GM12865 (cell line): Measurements from ENCODE around the gene PSMG3.

Source experiments
- DNase-seq: peaks from one replicate; pipeline ENCODE4 v3.0.0; 2010; ENCODE audit warnings: low read depth
- H3K4me3 ChIP-seq: 2 replicates; pipeline ENCODE4 v1.5.1; 2011; ENCODE audit warnings: mild to moderate bottlenecking, low read depth, low read length, control low read depth
- TF ChIP-seq, protein P1 (sequence below): IDR thresholded peaks from 2 replicates; pipeline ENCODE4 v1.5.1; 2011; ENCODE audit warnings: low read length, control low read depth, low read depth, inconsistent platforms; ENCODE audit not compliant: insufficient read depth; ENCODE audit errors: missing control alignments

PSMG3 gene

DNA sequence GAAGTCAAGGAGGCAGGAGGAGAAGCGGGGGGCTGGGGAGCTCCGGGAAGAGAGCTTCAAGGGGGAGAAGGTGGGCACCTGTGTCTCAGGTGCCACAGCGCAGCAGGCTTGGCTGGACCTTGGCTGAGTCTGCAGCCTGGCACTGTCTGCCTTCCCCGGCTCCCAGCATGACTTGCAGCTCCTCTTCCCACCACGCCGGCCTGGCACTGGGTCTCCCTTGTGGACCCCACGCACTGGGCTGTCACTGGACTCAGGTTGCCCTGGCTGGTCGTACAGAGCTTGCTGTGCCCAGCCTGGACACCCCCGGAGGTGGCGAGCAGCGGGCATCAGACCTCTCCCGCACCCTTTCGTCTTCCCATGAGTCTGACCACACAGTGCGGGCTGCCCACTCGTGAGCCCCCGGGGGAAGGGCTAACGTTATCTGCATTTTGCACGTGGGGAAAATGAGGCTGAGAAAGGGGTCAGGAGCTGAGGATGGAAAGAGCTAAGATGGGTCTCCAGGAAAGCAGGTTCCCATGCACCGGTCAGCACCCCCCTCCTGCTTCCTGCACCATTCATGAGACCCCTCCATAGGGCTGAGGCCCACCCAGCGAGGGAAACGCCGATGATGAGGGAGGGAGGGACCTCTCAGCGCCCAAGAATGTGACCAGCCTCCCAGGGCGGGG is 40.3 kb upstream of the PSMG3 start:
- TF ChIP-seq, protein P1, sequence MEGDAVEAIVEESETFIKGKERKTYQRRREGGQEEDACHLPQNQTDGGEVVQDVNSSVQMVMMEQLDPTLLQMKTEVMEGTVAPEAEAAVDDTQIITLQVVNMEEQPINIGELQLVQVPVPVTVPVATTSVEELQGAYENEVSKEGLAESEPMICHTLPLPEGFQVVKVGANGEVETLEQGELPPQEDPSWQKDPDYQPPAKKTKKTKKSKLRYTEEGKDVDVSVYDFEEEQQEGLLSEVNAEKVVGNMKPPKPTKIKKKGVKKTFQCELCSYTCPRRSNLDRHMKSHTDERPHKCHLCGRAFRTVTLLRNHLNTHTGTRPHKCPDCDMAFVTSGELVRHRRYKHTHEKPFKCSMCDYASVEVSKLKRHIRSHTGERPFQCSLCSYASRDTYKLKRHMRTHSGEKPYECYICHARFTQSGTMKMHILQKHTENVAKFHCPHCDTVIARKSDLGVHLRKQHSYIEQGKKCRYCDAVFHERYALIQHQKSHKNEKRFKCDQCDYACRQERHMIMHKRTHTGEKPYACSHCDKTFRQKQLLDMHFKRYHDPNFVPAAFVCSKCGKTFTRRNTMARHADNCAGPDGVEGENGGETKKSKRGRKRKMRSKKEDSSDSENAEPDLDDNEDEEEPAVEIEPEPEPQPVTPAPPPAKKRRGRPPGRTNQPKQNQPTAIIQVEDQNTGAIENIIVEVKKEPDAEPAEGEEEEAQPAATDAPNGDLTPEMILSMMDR = no peak
- H3K4me3 ChIP-seq = no peak overlapping the region
- DNase-seq = no peak

DNA sequence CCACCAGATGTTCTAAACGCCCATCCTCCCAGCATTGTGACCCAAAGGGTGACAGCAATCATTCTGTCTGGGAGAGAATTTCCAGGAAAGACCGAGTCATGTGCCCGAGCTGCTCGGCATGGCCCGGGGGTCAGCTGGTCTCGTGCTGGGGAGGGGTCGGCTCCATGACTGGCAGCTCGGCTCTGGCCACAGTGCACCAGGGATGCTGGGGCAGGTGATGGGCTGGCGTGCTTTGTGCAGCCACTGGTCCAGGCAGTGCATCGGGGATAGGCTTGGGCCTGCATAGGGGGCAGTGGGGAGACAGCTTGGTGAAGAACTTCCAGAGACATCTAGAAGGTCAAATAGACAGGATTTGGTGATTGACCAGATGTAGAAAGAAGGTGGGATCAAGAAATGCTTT is 39.2 kb upstream of the PSMG3 start:
- no peak overlapping the region for H3K4me3 ChIP-seq
- TF ChIP-seq, protein P1 = no peak
- DNase-seq = no peak

DNA sequence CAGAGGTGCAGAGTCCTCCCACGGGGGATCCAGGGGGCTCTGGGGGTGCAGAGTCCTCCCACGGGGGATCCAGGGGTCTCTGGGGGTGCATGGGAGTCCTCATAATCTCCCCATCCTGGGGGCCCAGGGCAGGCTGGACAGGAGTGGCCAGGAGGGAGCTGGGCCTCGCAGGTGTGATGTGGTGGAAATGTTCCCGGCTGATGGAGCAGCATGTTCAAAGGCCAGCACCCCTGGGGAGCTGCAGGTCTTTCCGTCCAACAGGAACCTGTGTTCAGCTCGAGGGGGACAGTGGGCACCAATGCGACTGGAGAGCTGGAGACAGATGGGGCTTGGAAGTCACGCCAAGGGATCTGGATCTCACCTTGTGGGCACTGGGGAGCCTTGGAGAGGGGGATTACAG is 38.5 kb upstream of the PSMG3 start:
- H3K4me3 ChIP-seq = no peak overlapping the region
- TF ChIP-seq, protein P1 = no peak
- DNase-seq = no peak

DNA sequence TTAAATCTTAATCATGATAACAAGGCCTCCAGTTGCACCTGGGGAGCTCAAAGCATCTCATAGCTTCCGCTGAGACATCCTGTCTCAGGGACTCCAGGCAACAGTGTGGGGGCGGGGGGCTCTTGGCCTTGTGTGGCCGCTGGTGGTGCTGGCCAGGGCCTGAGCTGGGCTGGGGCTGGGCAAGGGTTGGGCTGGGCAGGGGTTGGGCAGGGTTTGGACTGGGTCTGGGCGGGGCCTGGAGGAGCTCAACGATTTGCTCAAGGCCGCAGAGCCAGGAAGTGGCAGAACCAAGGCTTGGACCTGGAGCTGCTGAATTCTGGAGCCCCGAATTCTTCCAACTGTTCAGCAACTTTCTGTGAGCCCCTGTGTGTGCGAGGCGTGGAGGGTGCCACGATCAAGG is 37.9 kb upstream of the PSMG3 start:
- no peak for DNase-seq
- TF ChIP-seq, protein P1 = no peak

DNA sequence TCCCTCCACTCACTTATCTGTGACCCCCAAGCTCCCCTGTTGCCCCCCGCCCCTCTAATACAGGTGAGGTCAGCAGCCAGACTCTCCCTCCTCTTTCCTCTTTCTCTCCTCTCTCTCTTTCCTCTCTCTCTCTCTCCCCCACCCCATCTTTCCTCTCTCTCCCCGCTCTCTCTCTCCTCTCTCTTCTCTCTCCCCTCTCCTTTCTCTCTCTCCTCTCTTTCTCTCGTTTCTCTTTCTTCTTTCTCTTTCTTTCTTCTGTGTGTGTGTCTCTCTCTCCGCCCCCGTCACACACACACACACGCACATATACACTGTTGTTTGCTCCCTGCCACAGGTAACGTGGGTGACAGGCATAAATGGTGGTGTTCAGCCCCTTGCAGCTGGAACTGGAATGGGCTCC is 37.2 kb upstream of the PSMG3 start:
- no peak for DNase-seq
- TF ChIP-seq, protein P1 = no peak
- no peak overlapping the region for H3K4me3 ChIP-seq

More for the DNA sequence above, 37.9 kb upstream of the PSMG3 start:
- H3K4me3 ChIP-seq = no peak overlapping the region

DNA sequence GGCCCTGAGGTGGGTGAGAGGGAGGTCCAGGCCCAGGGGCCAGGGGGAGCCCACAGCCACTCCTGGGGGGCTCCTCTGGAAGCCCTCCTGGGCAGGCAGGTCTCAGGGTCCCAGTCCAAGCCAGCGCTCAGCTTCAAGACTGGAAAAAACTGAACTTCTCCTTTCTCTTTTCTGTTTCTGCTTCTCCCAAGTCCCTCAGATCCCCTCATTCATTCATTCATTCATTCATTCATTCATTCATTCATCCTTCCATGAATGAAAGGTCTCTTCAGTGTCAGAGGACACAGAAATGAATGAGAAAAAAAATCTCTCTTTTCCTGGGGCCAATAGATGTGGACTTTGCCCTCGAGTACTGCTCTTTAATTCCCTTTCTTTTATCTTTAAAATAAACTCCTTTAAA is 34.6 kb upstream of the PSMG3 start:
- H3K4me3 ChIP-seq = no peak overlapping the region
- DNase-seq = no peak
- TF ChIP-seq, protein P1 = no peak
